ENCODE measurements around the gene PCDHGA5.
"Not testable (repeated sequence)": the region's sequence is repeated elsewhere in the genome, so short reads cannot be mapped to it uniquely, and the experiment has no call there.

The PCDHGA5 gene

GRCh38 chr5:141383345-141383744 is 19.4 kb downstream of the PCDHGA5 start:
- Histone ChIP-seq H3K4me1 (ENCODE audit: low read depth, poor library complexity, severe bottlenecking) (no peaks in the 10 kb centered on the region), H3K4me2 (no peak overlapping the region), H3K4me3 (IDR thresholded peaks at IDR 0.05; ENCODE audit: insufficient read depth, low read depth, low read length) (no peak overlapping the region), H3K27ac (no peak overlapping the region), H3K36me3 (ENCODE audit: insufficient read depth) (no peaks in the 10 kb centered on the region), H3K27me3 (ENCODE audit: insufficient read depth, low read depth) (no peaks in the 10 kb centered on the region), H2AFZ (ENCODE audit: low read depth) (no peak overlapping the region), H4K20me1 (ENCODE audit: insufficient read depth) (no peaks in the 10 kb centered on the region), H3K9ac (no peak overlapping the region), H3K79me2 (ENCODE audit: insufficient read depth, low read depth) (no peaks in the 10 kb centered on the region)
- TF ChIP-seq CTCF (conservative IDR thresholded peaks at IDR 0.05; ENCODE audit: low read depth, low read length), result no peak

- Histone ChIP-seq H3K27ac (no peak overlapping the region), H3K36me3 (ENCODE audit: insufficient read depth) (no peaks in the 10 kb centered on the region), H3K4me3 (IDR thresholded peaks at IDR 0.05; ENCODE audit: insufficient read depth, low read depth, low read length) (no peak overlapping the region), H3K9ac (no peak overlapping the region), H3K27me3 (ENCODE audit: insufficient read depth, low read depth) (no peaks in the 10 kb centered on the region), H3K4me1 (ENCODE audit: low read depth, poor library complexity, severe bottlenecking) (no peaks in the 10 kb centered on the region), H2AFZ (ENCODE audit: low read depth) (no peak overlapping the region), H3K79me2 (ENCODE audit: insufficient read depth, low read depth) (no peaks in the 10 kb centered on the region), H4K20me1 (ENCODE audit: insufficient read depth) (no peaks in the 10 kb centered on the region), H3K4me2 (no peak overlapping the region)
- no peak for TF ChIP-seq CTCF (conservative IDR thresholded peaks at IDR 0.05; ENCODE audit: low read depth, low read length)
Measured at GRCh38 chr5:141384471-141385267, 20.7 kb downstream of the PCDHGA5 start.

GRCh38 chr5:141387557-141388311 is 23.8 kb downstream of the PCDHGA5 start, which contains the start of gene PCDHGB4:
Gene PCDHGB4 (plus strand): TSS chr5:141387698. CDS start chr5:141387885, 187 bp downstream.
- H3K36me3 ChIP-seq (ENCODE audit: insufficient read depth); H3K79me2 ChIP-seq (ENCODE audit: insufficient read depth, low read depth); H3K4me3 ChIP-seq (IDR thresholded peaks at IDR 0.05; ENCODE audit: insufficient read depth, low read depth, low read length); H3K9ac ChIP-seq; H3K27ac ChIP-seq; H4K20me1 ChIP-seq (ENCODE audit: insufficient read depth); H2AFZ ChIP-seq (ENCODE audit: low read depth); H3K4me2 ChIP-seq; H3K4me1 ChIP-seq (ENCODE audit: low read depth, poor library complexity, severe bottlenecking); H3K27me3 ChIP-seq (ENCODE audit: insufficient read depth, low read depth): not testable (repeated sequence)

- no peak overlapping the region for H3K4me3 ChIP-seq (IDR thresholded peaks at IDR 0.05; ENCODE audit: insufficient read depth, low read depth, low read length)
- no peaks in the 10 kb centered on the region for H3K36me3 ChIP-seq (ENCODE audit: insufficient read depth)
- H3K27ac ChIP-seq, result no peak overlapping the region
- no peaks in the 10 kb centered on the region for H3K4me1 ChIP-seq (ENCODE audit: low read depth, poor library complexity, severe bottlenecking)
- no peak overlapping the region for H2AFZ ChIP-seq (ENCODE audit: low read depth)
- H4K20me1 ChIP-seq (ENCODE audit: insufficient read depth), result no peaks in the 10 kb centered on the region
- H3K9ac ChIP-seq, result no peak overlapping the region
- TF ChIP-seq CTCF (conservative IDR thresholded peaks at IDR 0.05; ENCODE audit: low read depth, low read length), result no peak
- no peaks in the 10 kb centered on the region for H3K27me3 ChIP-seq (ENCODE audit: insufficient read depth, low read depth)
- no peak overlapping the region for H3K4me2 ChIP-seq
- H3K79me2 ChIP-seq (ENCODE audit: insufficient read depth, low read depth), result no peaks in the 10 kb centered on the region
Measured at GRCh38 chr5:141388661-141389060, 24.7 kb downstream of the PCDHGA5 start.

Data from KMS-11 (cell line).